ENCODE data around the gene SLC7A5.

The SLC7A5 gene

GRCh38 chr16:87836844-87837581 lies 32.3 kb downstream of the SLC7A5 start:
- Histone ChIP-seq H3K36me3 (ENCODE audit: low read depth) (peaks cover 100% of the 10 kb centered on the region), H3K4me1 (ENCODE audit: insufficient read depth, poor library complexity, severe bottlenecking) (peaks cover 6% of the 10 kb centered on the region), H3K4me3 (ENCODE audit: severe bottlenecking) (no peak overlapping the region), H3K27ac (ENCODE audit: poor library complexity, severe bottlenecking) (peak overlapping the region; percentile 65), H3K27me3 (ENCODE audit: insufficient read depth, poor library complexity, severe bottlenecking) (no peaks in the 10 kb centered on the region), H3K9me3 (ENCODE audit: severe bottlenecking) (no peaks in the 10 kb centered on the region)
- ATAC-seq (ENCODE audit: low read depth): 0 out of 3 replicates have a peak, but pooled peaks have one; percentile 1
- no peak for DNase-seq (ENCODE audit: low spot score)
- no peak for TF ChIP-seq CTCF (IDR thresholded peaks at IDR 0.05; ENCODE audit: poor library complexity, severe bottlenecking)

- H3K27ac ChIP-seq (ENCODE audit: poor library complexity, severe bottlenecking): peak overlapping the region; percentile 65
- no peak overlapping the region for H3K4me3 ChIP-seq (ENCODE audit: severe bottlenecking)
- H3K27me3 ChIP-seq (ENCODE audit: insufficient read depth, poor library complexity, severe bottlenecking): no peaks in the 10 kb centered on the region
- no peak for TF ChIP-seq CTCF (IDR thresholded peaks at IDR 0.05; ENCODE audit: poor library complexity, severe bottlenecking)
- DNase-seq (ENCODE audit: low spot score): no peak
- ATAC-seq (ENCODE audit: low read depth): no peak
- H3K36me3 ChIP-seq (ENCODE audit: low read depth): peaks cover 100% of the 10 kb centered on the region
- H3K9me3 ChIP-seq (ENCODE audit: severe bottlenecking): no peaks in the 10 kb centered on the region
- peaks cover 3% of the 10 kb centered on the region for H3K4me1 ChIP-seq (ENCODE audit: insufficient read depth, poor library complexity, severe bottlenecking)
Measured at GRCh38 chr16:87836346-87836843, 32.9 kb downstream of the SLC7A5 start.

- TF ChIP-seq CTCF (IDR thresholded peaks at IDR 0.05; ENCODE audit: poor library complexity, severe bottlenecking): no peak
- no peaks in the 10 kb centered on the region for H3K27me3 ChIP-seq (ENCODE audit: insufficient read depth, poor library complexity, severe bottlenecking)
- H3K4me3 ChIP-seq (ENCODE audit: severe bottlenecking): no peak overlapping the region
- DNase-seq (ENCODE audit: low spot score): no peak
- peak overlapping the region; percentile 65 for H3K27ac ChIP-seq (ENCODE audit: poor library complexity, severe bottlenecking)
- no peak for ATAC-seq (ENCODE audit: low read depth)
- H3K9me3 ChIP-seq (ENCODE audit: severe bottlenecking): no peaks in the 10 kb centered on the region
- H3K4me1 ChIP-seq (ENCODE audit: insufficient read depth, poor library complexity, severe bottlenecking): peaks cover 3% of the 10 kb centered on the region
- H3K36me3 ChIP-seq (ENCODE audit: low read depth): peaks cover 100% of the 10 kb centered on the region
Measured at GRCh38 chr16:87835882-87836331, 33.4 kb downstream of the SLC7A5 start.

- Histone ChIP-seq H3K4me1 (ENCODE audit: insufficient read depth, poor library complexity, severe bottlenecking) (peaks cover 3% of the 10 kb centered on the region), H3K9me3 (ENCODE audit: severe bottlenecking) (no peaks in the 10 kb centered on the region), H3K27ac (ENCODE audit: poor library complexity, severe bottlenecking) (peak overlapping the region; percentile 65), H3K27me3 (ENCODE audit: insufficient read depth, poor library complexity, severe bottlenecking) (no peaks in the 10 kb centered on the region), H3K36me3 (ENCODE audit: low read depth) (peaks cover 100% of the 10 kb centered on the region), H3K4me3 (ENCODE audit: severe bottlenecking) (no peak overlapping the region)
- no peak for ATAC-seq (ENCODE audit: low read depth)
- DNase-seq (ENCODE audit: low spot score): no peak
- TF ChIP-seq CTCF (IDR thresholded peaks at IDR 0.05; ENCODE audit: poor library complexity, severe bottlenecking): no peak
Measured at GRCh38 chr16:87834668-87835473, 34.4 kb downstream of the SLC7A5 start.
